Hepatocyte (in vitro differentiated cells): Measurements from ENCODE around the gene TMEM14C. TPM values are rescaled to one million over a fixed set of nuclear protein-coding genes. Genes with fewer than 3 reads are reported as not detected.

Experiments
- DNase-seq: peaks from one replicate; pipeline ENCODE4 v3.0.0-alpha.2; 2016; ENCODE audit warnings: low spot score
- H2AFZ ChIP-seq: fragments of 200-600 bp; sonication (generic); 2 replicates; pipeline ENCODE4 v1.6.0; 2016; ENCODE audit warnings: antibody characterized with exemption, mild to moderate bottlenecking
- H3K27ac ChIP-seq: fragments of 200-600 bp; sonication (generic); 2 replicates; pipeline ENCODE4 v1.5.1; 2016; ENCODE audit warnings: mild to moderate bottlenecking
- H3K27me3 ChIP-seq: fragments of 200-600 bp; sonication (generic); 2 replicates; pipeline ENCODE4 v1.6.1; 2016
- H3K36me3 ChIP-seq: fragments of 200-600 bp; sonication (generic); replicated peaks from 2 replicates; pipeline ENCODE4 v1.5.1; 2016; ENCODE audit warnings: low read depth; ENCODE audit not compliant: insufficient read depth
- H3K4me1 ChIP-seq: fragments of 200-600 bp; sonication (generic); 2 replicates; pipeline ENCODE4 v1.5.1; 2016; ENCODE audit warnings: mild to moderate bottlenecking, moderate library complexity; ENCODE audit not compliant: insufficient read depth
- H3K4me2 ChIP-seq: fragments of 200-600 bp; sonication (generic); 2 replicates; pipeline ENCODE4 v1.6.0; 2016
- H3K4me3 ChIP-seq: fragments of 200-600 bp; sonication (generic); 2 replicates; pipeline ENCODE4 v1.5.1; 2016; ENCODE audit warnings: mild to moderate bottlenecking
- H3K79me2 ChIP-seq: fragments of 200-600 bp; sonication (generic); 2 replicates; pipeline ENCODE4 v1.6.0; 2017; ENCODE audit warnings: mild to moderate bottlenecking
- H3K9me2 ChIP-seq: fragments of 200-600 bp; sonication (generic); replicated peaks from 2 replicates; pipeline ENCODE4 v1.6.0; 2017; ENCODE audit warnings: mild to moderate bottlenecking; ENCODE audit not compliant: insufficient read depth
- H3K9me3 ChIP-seq: fragments of 200-600 bp; sonication (generic); 2 replicates; pipeline ENCODE4 v1.5.1; 2016; ENCODE audit warnings: low read depth, mild to moderate bottlenecking
- H4K20me1 ChIP-seq: fragments of 200-600 bp; sonication (generic); 2 replicates; pipeline ENCODE4 v1.6.0; 2016; ENCODE audit warnings: mild to moderate bottlenecking; ENCODE audit not compliant: insufficient read depth, poor library complexity, severe bottlenecking
- EZH2 ChIP-seq: fragments of 200-600 bp; sonication (generic); IDR thresholded peaks from 2 replicates; pipeline ENCODE4 v1.6.1; 2016; ENCODE audit warnings: antibody characterized with exemption, mild to moderate bottlenecking, borderline replicate concordance
- EZH2phosphoT487 ChIP-seq: fragments of 200-600 bp; sonication (generic); IDR thresholded peaks from one replicate; pipeline ENCODE4 v1.6.1; 2018; ENCODE audit warnings: antibody characterized with exemption, mild to moderate bottlenecking, low read depth, moderate library complexity; ENCODE audit not compliant: unreplicated experiment, severe bottlenecking
- WGBS: methylation state at CpG from one replicate; pipeline ENCODE4 v1.1.6; 2016; ENCODE audit warnings: low lambda C conversion rate; ENCODE audit errors: missing lambda C conversion rate; 5-methylcytosine and 5-hydroxymethylcytosine counted together
- polyA plus RNA-seq: library from polyadenylated mRNA; unstranded; fragments of >200 nt; fragmentation: Nextera tagmentation; extraction: Ambion mirVana; gene quantifications from 2 replicates; pipeline ENCODE4 v1.2.1, GENCODE V29; 2016
- total RNA-seq: library from RNA; depleted of rRNA; stranded (reverse); fragments of >200 nt; gene quantifications from 2 replicates; pipeline ENCODE4 v1.2.3, GENCODE V29; 2014
- TF ChIP-seq, protein P1 (sequence below): fragments of 200-600 bp; sonication (generic); IDR thresholded peaks from 2 replicates; pipeline ENCODE4 v1.5.1; 2016; ENCODE audit warnings: antibody characterized with exemption, mild to moderate bottlenecking; ENCODE audit not compliant: poor library complexity

Gene TMEM14C
- total and polyA plus RNA-seq, 2 experiments from 2014 or later = 155 to 176 TPM

DNA sequence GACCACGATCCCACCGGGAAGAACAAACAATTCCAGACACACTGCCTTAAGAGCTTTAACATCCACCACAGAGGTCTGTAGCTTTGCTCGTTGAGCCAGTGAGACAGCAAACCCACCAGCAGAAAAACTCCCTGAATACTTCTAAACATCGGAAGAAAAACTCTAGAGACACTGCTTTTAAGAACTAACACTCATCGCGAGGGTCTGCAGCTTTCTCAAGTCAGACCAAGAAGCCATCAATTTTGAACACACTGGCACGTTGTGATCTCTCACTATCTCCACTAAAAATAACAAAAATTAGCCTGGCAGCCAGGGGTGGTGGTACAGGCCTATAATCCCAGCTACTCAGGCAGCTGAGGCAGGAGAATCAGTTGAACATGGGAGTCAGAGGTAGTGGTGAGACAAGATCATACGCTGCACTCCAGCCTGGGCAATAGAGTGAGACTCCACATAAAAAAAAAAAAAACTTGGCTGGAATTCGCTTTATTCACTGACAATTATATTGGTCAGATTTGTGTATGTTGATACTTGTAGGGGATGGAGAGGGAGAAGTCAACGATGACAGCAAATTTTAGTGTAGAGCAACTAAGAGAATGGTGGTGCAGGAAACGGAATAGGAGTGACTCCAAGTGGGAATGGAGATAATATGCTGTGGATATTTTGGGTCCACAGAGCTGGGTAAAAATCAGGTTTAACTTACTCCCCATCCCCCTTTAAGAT lies 860 bp upstream of the TMEM14C start:
- Histone ChIP-seq H3K4me1 (peaks cover 21% of the 10 kb centered on the region), H3K79me2 (peaks cover 33% of the 10 kb centered on the region), H3K9me2 (no peaks in the 10 kb centered on the region), H3K4me2 (peak overlapping the region; percentile 73), H3K9me3 (no peaks in the 10 kb centered on the region), H3K4me3 (peak overlapping the region; percentile 7), H2AFZ (peak overlapping the region; percentile 68), H3K36me3 (no peaks in the 10 kb centered on the region), H4K20me1 (no peaks in the 10 kb centered on the region), H3K27me3 (no peaks in the 10 kb centered on the region), H3K27ac (peak overlapping the region; percentile 89)
- 68% methylated on average over 11 of the region's 11 CpGs for WGBS
- TF ChIP-seq, protein P1, sequence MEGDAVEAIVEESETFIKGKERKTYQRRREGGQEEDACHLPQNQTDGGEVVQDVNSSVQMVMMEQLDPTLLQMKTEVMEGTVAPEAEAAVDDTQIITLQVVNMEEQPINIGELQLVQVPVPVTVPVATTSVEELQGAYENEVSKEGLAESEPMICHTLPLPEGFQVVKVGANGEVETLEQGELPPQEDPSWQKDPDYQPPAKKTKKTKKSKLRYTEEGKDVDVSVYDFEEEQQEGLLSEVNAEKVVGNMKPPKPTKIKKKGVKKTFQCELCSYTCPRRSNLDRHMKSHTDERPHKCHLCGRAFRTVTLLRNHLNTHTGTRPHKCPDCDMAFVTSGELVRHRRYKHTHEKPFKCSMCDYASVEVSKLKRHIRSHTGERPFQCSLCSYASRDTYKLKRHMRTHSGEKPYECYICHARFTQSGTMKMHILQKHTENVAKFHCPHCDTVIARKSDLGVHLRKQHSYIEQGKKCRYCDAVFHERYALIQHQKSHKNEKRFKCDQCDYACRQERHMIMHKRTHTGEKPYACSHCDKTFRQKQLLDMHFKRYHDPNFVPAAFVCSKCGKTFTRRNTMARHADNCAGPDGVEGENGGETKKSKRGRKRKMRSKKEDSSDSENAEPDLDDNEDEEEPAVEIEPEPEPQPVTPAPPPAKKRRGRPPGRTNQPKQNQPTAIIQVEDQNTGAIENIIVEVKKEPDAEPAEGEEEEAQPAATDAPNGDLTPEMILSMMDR = no peak
- TF ChIP-seq EZH2phosphoT487 = no peak
- no peak for TF ChIP-seq EZH2
- DNase-seq = no peak

DNA sequence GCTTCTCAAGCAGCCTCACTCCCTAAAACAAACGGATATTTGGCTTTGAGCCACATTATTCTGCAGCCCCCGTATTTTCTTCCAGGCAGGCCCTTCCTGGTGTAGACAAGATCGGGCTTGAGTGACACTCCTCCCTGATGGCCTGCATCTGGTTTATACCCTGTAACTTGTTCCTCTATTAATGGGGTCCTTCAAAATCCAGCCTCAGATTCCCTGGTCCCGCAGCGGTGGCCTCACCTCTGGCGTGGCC lies 375 bp upstream of the TMEM14C start:
- Histone ChIP-seq H3K79me2 (peaks cover 33% of the 10 kb centered on the region), H3K27me3 (no peaks in the 10 kb centered on the region), H3K9me2 (no peaks in the 10 kb centered on the region), H3K4me1 (peaks cover 21% of the 10 kb centered on the region), H3K4me3 (peak overlapping the region; percentile 7), H4K20me1 (no peaks in the 10 kb centered on the region), H3K9me3 (no peaks in the 10 kb centered on the region), H3K27ac (peak overlapping the region; percentile 89), H3K4me2 (peak overlapping the region; percentile 73), H3K36me3 (no peaks in the 10 kb centered on the region), H2AFZ (peak overlapping the region; percentile 68)
- 7% methylated on average over 6 of the region's 6 CpGs for WGBS
- TF ChIP-seq EZH2 (no peak), EZH2phosphoT487 (no peak)
- TF ChIP-seq, protein P1 = no peak
- DNase-seq = no peak

GRCh38 chr6:10723567-10723881 lies 654 bp downstream of the TMEM14C start:
- peaks cover 33% of the 10 kb centered on the region for H3K79me2 ChIP-seq
- DNase-seq = no peak
- H2AFZ ChIP-seq = no peak overlapping the region
- no peaks in the 10 kb centered on the region for H3K9me2 ChIP-seq
- WGBS = 44% methylated on average over 7 of the region's 7 CpGs
- H3K27me3 ChIP-seq = no peaks in the 10 kb centered on the region
- no peaks in the 10 kb centered on the region for H3K9me3 ChIP-seq
- peak overlapping the region; percentile 66 for H3K4me3 ChIP-seq
- no peaks in the 10 kb centered on the region for H4K20me1 ChIP-seq
- TF ChIP-seq, protein P1 = no peak
- TF ChIP-seq EZH2 = no peak
- H3K27ac ChIP-seq = peak overlapping the region; percentile 94
- H3K4me2 ChIP-seq = peak overlapping the region; percentile 75
- no peaks in the 10 kb centered on the region for H3K36me3 ChIP-seq
- H3K4me1 ChIP-seq = peaks cover 21% of the 10 kb centered on the region

GRCh38 chr6:10725044-10725443 lies 2.2 kb downstream of the TMEM14C start:
- TF ChIP-seq EZH2 (no peak), EZH2phosphoT487 (no peak)
- H3K4me3 ChIP-seq = no peak overlapping the region
- 66% methylated on average over 6 of the region's 6 CpGs for WGBS

More at GRCh38 chr6:10725044-10725443, 2.2 kb downstream of the TMEM14C start:
- peaks cover 33% of the 10 kb centered on the region for H3K79me2 ChIP-seq
- no peaks in the 10 kb centered on the region for H4K20me1 ChIP-seq
- H3K27ac ChIP-seq = no peak overlapping the region
- H3K4me2 ChIP-seq = peak overlapping the region; percentile 75
- H2AFZ ChIP-seq = no peak overlapping the region
- H3K4me1 ChIP-seq = peaks cover 21% of the 10 kb centered on the region
- H3K9me2 ChIP-seq = no peaks in the 10 kb centered on the region
- H3K9me3 ChIP-seq = no peaks in the 10 kb centered on the region
- H3K27me3 ChIP-seq = no peaks in the 10 kb centered on the region
- no peaks in the 10 kb centered on the region for H3K36me3 ChIP-seq
- no peak for DNase-seq
